GM12878 (cell line): ENCODE measurements around the gene HMG20B. TPM values are rescaled to one million over a fixed set of nuclear protein-coding genes. Genes with fewer than 3 reads are reported as not detected.
A peak's percentile ranks its signal among the peaks of the same experiment; 100 is the strongest.

Experiments used
- ATAC-seq: fragments of 200-7000 bp; cut with Tn5 transposase; 3 replicates; pipeline ENCODE4 v1.9.1; 2020; ENCODE audit warnings: mild to moderate bottlenecking, moderate library complexity
- BruUV-seq: library from RNA; stranded (reverse); fragments of 400-500 nt; replicated peaks from 2 replicates; lab custom pipeline; 2021; lab: Mats Ljungman, UMichigan
- CTCF ChIA-PET: fragments of 300-600 bp; sonication (Branson Sonifier 250); formaldehyde crosslinking; extraction: SDS; loops from one replicate; lab custom pipeline; 2021; ENCODE audit warnings: inconsistent platforms; lab: Yijun Ruan, JAX
- POLR2A ChIA-PET: fragments of 350-600 bp; formaldehyde crosslinking; extraction: SDS; loops from one replicate; lab custom pipeline; 2021; ENCODE audit warnings: inconsistent platforms; lab: Charles Lee
- RAD21 ChIA-PET: fragments of 300-600 bp; sonication (Branson Sonifier 250); formaldehyde crosslinking; loops from one replicate; lab custom pipeline; 2023; ENCODE audit warnings: antibody characterized with exemption; ENCODE audit not compliant: unreplicated experiment; lab: Charles Lee
- SMC1A ChIA-PET: fragments of 300-600 bp; sonication (Branson Sonifier 250); formaldehyde crosslinking; loops from one replicate; lab custom pipeline; 2023; ENCODE audit not compliant: unreplicated experiment, uncharacterized antibody; lab: Charles Lee
- DNase-seq: peaks from one replicate; pipeline ENCODE4 v3.0.0-alpha.2; 2011; ENCODE audit warnings: low read depth, low spot score
- FAIRE-seq: peaks from 3 replicates; lab custom pipeline; 2011; peaks lifted over from hg19 to GRCh38; lab: Jason Lieb, UNC
- H2AFZ ChIP-seq: 2 replicates; pipeline ENCODE4 v1.6.0; 2011; ENCODE audit warnings: low read depth, low read length, control low read depth; ENCODE audit not compliant: control insufficient read depth
- H3K27ac ChIP-seq: 2 replicates; pipeline ENCODE4 v1.5.1; 2011; ENCODE audit warnings: control low read depth; ENCODE audit not compliant: control insufficient read depth, insufficient read depth
- H3K27me3 ChIP-seq, 2 experiments: replicated peaks in 1 of 2; 2 replicates each; pipeline versions ENCODE4 v1.6.0 to v1.6.1; 2011; ENCODE audit warnings: low read length in 1 of 2; ENCODE audit not compliant: control insufficient read depth in 2 of 2, insufficient read depth in 2 of 2
- H3K36me3 ChIP-seq, 2 experiments: 2 replicates each; pipeline ENCODE4 v1.5.1; 2011; ENCODE audit warnings: low read length in 1 of 2; ENCODE audit not compliant: control insufficient read depth in 2 of 2, insufficient read depth in 2 of 2
- H3K4me1 ChIP-seq: 2 replicates; pipeline ENCODE4 v1.6.1; 2011; ENCODE audit warnings: mild to moderate bottlenecking, low read length, moderate library complexity, mixed read lengths; ENCODE audit not compliant: control insufficient read depth, insufficient read depth
- H3K4me2 ChIP-seq: 2 replicates; pipeline ENCODE4 v1.6.0; 2011; ENCODE audit warnings: control low read depth; ENCODE audit not compliant: control insufficient read depth, insufficient read depth
- H3K4me3 ChIP-seq: fragments of 200-600 bp; sonication (generic); 2 replicates; pipeline ENCODE4 v1.5.1; 2016
- H3K79me2 ChIP-seq: 2 replicates; pipeline ENCODE4 v1.6.0; 2011; ENCODE audit warnings: low read length; ENCODE audit not compliant: control insufficient read depth, insufficient read depth
- H3K9ac ChIP-seq: 2 replicates; pipeline ENCODE4 v1.8.0; 2011; ENCODE audit warnings: low read length, control low read depth, mixed read lengths; ENCODE audit not compliant: control insufficient read depth, insufficient read depth
- H3K9me3 ChIP-seq: replicated peaks from 3 replicates; pipeline ENCODE4 v1.5.1; 2011; ENCODE audit warnings: mild to moderate bottlenecking, low read length; ENCODE audit not compliant: control insufficient read depth, insufficient read depth
- H4K20me1 ChIP-seq: 2 replicates; pipeline ENCODE4 v1.6.0; 2011; ENCODE audit not compliant: control insufficient read depth, insufficient read depth
- EGR1 ChIP-seq, 2 experiments: IDR thresholded peaks; 1 replicate in 1 of 2; 2 replicates in 1 of 2; pipeline ENCODE4 v1.6.1; 2011 to 2012; ENCODE audit warnings: low read depth in 2 of 2, low read length in 2 of 2, borderline replicate concordance in 1 of 2, mild to moderate bottlenecking in 1 of 2, moderate library complexity in 1 of 2
- ETV6 ChIP-seq, 2 experiments: fragments of 450-650 bp in 1 of 2; IDR thresholded peaks in 1 of 2; conservative IDR thresholded peaks in 1 of 2; 2 replicates each; pipeline ENCODE4 v1.6.1; 2014; ENCODE audit warnings: antibody characterized with exemption in 1 of 2, borderline replicate concordance in 1 of 2, low read depth in 1 of 2, mild to moderate bottlenecking in 1 of 2, moderate library complexity in 1 of 2
- HDGF ChIP-seq: fragments of 450-650 bp; IDR thresholded peaks from 2 replicates; pipeline ENCODE4 v1.6.1; 2016; ENCODE audit warnings: antibody characterized with exemption
- MTA3 ChIP-seq: IDR thresholded peaks from 2 replicates; pipeline ENCODE4 v1.6.1; 2012; ENCODE audit warnings: low read length, inconsistent platforms, borderline replicate concordance
- NFYA ChIP-seq: IDR thresholded peaks from 2 replicates; pipeline ENCODE4 v1.6.1; 2011; ENCODE audit warnings: low read depth, mild to moderate bottlenecking, low read length, improper control_type of control experiment, borderline replicate concordance
- NR2C1 ChIP-seq: fragments of 450-650 bp; IDR thresholded peaks from 2 replicates; pipeline ENCODE4 v1.6.1; 2017; ENCODE audit warnings: antibody characterized with exemption, mild to moderate bottlenecking, moderate library complexity
- POLR2AphosphoS2 ChIP-seq: IDR thresholded peaks from 2 replicates; pipeline ENCODE4 v1.6.1; 2011; ENCODE audit warnings: low read depth, mild to moderate bottlenecking, low read length, improper control_type of control experiment, moderate library complexity
- SRF ChIP-seq, 2 experiments: IDR thresholded peaks; 2 replicates each; pipeline ENCODE4 v1.6.1; 2011; ENCODE audit warnings: low read depth in 2 of 2, low read length in 2 of 2, mild to moderate bottlenecking in 1 of 2, moderate library complexity in 1 of 2
- ZNF384 ChIP-seq: IDR thresholded peaks from 2 replicates; pipeline ENCODE4 v1.6.1; 2012; ENCODE audit warnings: low read depth, mild to moderate bottlenecking, low read length, improper control_type of control experiment, borderline replicate concordance
- WGBS: methylation state at CpG from one replicate; pipeline ENCODE4 v1.1.6; 2016; ENCODE audit warnings: low lambda C conversion rate; ENCODE audit not compliant: insufficient replicate concordance, insufficient coverage; ENCODE audit errors: missing lambda C conversion rate; 5-methylcytosine and 5-hydroxymethylcytosine counted together
- in situ Hi-C: fragments of 300-500 bp; cut with MboI; formaldehyde crosslinking; loops from 9 replicates; pipeline ENCODE4 v1.14.3; 2018; ENCODE audit warnings: mixed read lengths
- intact Hi-C: fragments of 100-400 bp; cut with micrococcal nuclease; formaldehyde crosslinking; loops from one replicate; pipeline ENCODE4 v1.14.2; 2022; ENCODE audit not compliant: unreplicated experiment
- polyA plus RNA-seq, 11 experiments: library from polyadenylated mRNA; depleted of rRNA in 4 of 11; unstranded in 6 of 11; stranded (reverse) in 5 of 11; fragments of >200 nt; fragmentation: Nextera tagmentation in 4 of 11; fragmentation: Illumina TruSeq in 1 of 11; extraction: Ambion mirVana in 4 of 11; extraction: Trizol in 1 of 11; gene quantifications; 1 replicate in 1 of 11; 2 replicates in 10 of 11; pipeline versions ENCODE4 v1.2.1 to v1.2.3, GENCODE V29; 2011 to 2016; ENCODE audit warnings: inconsistent platforms in 2 of 11, missing spikeins in 2 of 11, low read depth in 1 of 11
- total RNA-seq, 4 experiments: library from RNA; depleted of rRNA in 3 of 4; stranded (reverse); fragments of >200 nt in 3 of 4; fragmentation: Illumina TruSeq in 1 of 4; extraction: Trizol in 1 of 4; gene quantifications; 2 replicates each; pipeline versions ENCODE4 v1.2.1 to v1.2.3, GENCODE V29; 2013 to 2021
- TF ChIP-seq, protein P1 (sequence below): fragments of 450-650 bp; IDR thresholded peaks from 2 replicates; pipeline ENCODE4 v1.6.1; 2017; ENCODE audit warnings: mild to moderate bottlenecking, moderate library complexity
- TF ChIP-seq, protein P2 (sequence below): fragments of 450-650 bp; IDR thresholded peaks from 2 replicates; pipeline ENCODE4 v1.6.1; 2017; ENCODE audit warnings: mild to moderate bottlenecking, moderate library complexity

Gene HMG20B
- total and polyA plus RNA-seq, 10 of the 15 experiments (the other 5 are each of a cell fraction or from before 2014, with no cell fraction given), result 0.37 to 92.7 (median 47.0) TPM

DNA sequence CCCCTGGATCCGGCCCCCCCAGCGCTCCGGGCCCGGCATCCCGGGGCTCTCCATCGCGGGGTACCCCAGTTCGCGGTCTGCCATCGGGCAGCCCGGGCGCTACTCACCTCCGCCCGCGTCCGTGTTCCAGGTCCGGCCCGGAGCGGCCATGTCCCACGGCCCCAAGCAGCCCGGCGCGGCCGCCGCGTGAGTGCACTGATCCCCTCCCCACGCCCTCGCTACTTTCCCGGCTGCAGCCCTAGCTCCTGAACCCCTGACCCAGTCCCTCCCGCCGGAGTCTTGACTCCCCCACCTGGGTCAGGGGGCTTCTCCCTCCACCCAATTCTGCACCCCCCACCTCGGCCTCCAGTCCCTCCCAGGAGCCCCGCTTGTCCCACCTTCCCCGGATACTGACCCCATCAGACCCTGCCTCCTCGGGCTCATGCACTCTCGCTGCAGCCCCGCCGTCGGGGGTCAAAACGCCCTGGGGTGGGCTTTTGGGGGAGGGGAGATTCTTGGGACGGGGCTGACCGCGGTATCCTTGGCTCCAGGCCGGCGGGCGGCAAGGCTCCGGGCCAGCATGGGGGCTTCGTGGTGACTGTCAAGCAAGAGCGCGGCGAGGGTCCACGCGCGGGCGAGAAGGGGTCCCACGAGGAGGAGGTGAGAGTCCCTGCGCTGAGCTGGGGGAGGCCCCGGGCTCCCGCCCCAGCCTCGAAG lies 566 bp downstream of the HMG20B start (continued):
- TF ChIP-seq, protein P1, sequence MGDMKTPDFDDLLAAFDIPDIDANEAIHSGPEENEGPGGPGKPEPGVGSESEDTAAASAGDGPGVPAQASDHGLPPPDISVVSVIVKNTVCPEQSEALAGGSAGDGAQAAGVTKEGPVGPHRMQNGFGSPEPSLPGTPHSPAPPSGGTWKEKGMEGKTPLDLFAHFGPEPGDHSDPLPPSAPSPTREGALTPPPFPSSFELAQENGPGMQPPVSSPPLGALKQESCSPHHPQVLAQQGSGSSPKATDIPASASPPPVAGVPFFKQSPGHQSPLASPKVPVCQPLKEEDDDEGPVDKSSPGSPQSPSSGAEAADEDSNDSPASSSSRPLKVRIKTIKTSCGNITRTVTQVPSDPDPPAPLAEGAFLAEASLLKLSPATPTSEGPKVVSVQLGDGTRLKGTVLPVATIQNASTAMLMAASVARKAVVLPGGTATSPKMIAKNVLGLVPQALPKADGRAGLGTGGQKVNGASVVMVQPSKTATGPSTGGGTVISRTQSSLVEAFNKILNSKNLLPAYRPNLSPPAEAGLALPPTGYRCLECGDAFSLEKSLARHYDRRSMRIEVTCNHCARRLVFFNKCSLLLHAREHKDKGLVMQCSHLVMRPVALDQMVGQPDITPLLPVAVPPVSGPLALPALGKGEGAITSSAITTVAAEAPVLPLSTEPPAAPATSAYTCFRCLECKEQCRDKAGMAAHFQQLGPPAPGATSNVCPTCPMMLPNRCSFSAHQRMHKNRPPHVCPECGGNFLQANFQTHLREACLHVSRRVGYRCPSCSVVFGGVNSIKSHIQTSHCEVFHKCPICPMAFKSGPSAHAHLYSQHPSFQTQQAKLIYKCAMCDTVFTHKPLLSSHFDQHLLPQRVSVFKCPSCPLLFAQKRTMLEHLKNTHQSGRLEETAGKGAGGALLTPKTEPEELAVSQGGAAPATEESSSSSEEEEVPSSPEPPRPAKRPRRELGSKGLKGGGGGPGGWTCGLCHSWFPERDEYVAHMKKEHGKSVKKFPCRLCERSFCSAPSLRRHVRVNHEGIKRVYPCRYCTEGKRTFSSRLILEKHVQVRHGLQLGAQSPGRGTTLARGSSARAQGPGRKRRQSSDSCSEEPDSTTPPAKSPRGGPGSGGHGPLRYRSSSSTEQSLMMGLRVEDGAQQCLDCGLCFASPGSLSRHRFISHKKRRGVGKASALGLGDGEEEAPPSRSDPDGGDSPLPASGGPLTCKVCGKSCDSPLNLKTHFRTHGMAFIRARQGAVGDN, result no peak
- TF ChIP-seq ZNF384 (no peak), POLR2AphosphoS2 (no peak)

DNA sequence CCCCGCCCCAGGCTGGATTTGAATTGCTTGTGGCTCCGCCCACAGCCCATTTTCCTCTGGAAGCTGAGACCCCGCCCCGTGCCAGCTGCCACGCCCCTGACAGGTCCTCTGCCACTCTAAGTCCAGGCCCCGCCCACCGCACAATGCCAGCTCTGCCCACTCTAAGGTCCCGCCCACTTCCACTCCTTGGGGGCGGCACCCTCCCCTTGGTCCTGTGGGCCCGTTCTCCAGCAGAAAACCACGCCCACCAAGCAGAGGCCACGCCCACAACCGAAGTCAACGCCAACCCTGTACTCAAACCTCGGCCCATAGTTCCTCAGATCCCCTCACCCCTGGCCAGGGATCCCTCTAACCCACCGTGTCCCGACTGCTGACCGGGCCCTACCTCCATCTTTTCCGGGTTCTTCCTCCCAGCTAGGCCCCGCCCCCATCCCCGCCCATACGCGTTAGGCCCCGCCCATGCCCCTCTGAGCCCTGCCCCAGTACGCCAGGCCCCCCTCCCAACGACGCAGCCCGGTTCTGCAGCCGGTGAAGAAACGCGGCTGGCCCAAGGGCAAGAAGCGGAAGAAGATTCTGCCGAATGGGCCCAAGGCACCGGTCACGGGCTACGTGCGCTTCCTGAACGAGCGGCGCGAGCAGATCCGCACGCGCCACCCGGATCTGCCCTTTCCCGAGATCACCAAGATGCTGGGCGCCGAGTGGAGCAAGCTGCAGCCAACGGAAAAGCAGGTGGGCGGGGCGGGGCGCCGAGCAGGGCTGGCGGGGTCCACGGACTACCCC lies 1.3 kb downstream of the HMG20B start:
- no peaks in the 10 kb centered on the region; a peak in 2 of 4 replicates for H3K36me3 ChIP-seq
- WGBS, result 67% methylated on average over 50 of the region's 55 CpGs
- CTCF ChIA-PET, result interaction anchor here (0.9 kb wide), 1 partner anchor 27 kb away, joined by 3 read pairs; no protein-coding TSS in a partner anchor
- H3K9ac ChIP-seq, result peak overlapping the region; percentile 80; the same call in 1 of the 2 replicates
- H3K27me3 ChIP-seq, result no peaks in the 10 kb centered on the region
- BruUV-seq, result no TSS peak
- peak overlapping the region; percentile 82 for H3K4me2 ChIP-seq
- DNase-seq (peak; percentile 49), ATAC-seq (peak; percentile 59), FAIRE-seq (no peak)
- H3K79me2 ChIP-seq, result peaks cover 3% of the 10 kb centered on the region
- POLR2A ChIA-PET, result interaction anchor here (0.6 to 1.5 kb wide), 4 partner anchors 16 to 56 kb away, joined by 3 to 8 read pairs (median 4); partner anchors contain the start of gene MFSD12
- RAD21 ChIA-PET, result no interaction called here
- H3K4me1 ChIP-seq, result peaks cover 3% of the 10 kb centered on the region
- intact Hi-C loops (loop anchor here (5.0 kb wide), 1 partner anchor 33 kb away; the partner anchor contains the start of gene TBXA2R), in situ Hi-C loops (no loop called here)
- SMC1A ChIA-PET, result no interaction called here
- no peaks in the 10 kb centered on the region for H3K9me3 ChIP-seq
- no peaks in the 10 kb centered on the region for H4K20me1 ChIP-seq
- H2AFZ ChIP-seq, result no peak overlapping the region
- H3K27ac ChIP-seq, result no peak overlapping the region
- H3K4me3 ChIP-seq, result peak overlapping the region; percentile 99; the same call in 1 of the 2 replicates
- TF ChIP-seq, protein P2, sequence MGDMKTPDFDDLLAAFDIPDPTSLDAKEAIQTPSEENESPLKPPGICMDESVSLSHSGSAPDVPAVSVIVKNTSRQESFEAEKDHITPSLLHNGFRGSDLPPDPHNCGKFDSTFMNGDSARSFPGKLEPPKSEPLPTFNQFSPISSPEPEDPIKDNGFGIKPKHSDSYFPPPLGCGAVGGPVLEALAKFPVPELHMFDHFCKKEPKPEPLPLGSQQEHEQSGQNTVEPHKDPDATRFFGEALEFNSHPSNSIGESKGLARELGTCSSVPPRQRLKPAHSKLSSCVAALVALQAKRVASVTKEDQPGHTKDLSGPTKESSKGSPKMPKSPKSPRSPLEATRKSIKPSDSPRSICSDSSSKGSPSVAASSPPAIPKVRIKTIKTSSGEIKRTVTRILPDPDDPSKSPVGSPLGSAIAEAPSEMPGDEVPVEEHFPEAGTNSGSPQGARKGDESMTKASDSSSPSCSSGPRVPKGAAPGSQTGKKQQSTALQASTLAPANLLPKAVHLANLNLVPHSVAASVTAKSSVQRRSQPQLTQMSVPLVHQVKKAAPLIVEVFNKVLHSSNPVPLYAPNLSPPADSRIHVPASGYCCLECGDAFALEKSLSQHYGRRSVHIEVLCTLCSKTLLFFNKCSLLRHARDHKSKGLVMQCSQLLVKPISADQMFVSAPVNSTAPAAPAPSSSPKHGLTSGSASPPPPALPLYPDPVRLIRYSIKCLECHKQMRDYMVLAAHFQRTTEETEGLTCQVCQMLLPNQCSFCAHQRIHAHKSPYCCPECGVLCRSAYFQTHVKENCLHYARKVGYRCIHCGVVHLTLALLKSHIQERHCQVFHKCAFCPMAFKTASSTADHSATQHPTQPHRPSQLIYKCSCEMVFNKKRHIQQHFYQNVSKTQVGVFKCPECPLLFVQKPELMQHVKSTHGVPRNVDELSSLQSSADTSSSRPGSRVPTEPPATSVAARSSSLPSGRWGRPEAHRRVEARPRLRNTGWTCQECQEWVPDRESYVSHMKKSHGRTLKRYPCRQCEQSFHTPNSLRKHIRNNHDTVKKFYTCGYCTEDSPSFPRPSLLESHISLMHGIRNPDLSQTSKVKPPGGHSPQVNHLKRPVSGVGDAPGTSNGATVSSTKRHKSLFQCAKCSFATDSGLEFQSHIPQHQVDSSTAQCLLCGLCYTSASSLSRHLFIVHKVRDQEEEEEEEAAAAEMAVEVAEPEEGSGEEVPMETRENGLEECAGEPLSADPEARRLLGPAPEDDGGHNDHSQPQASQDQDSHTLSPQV, result no peak
- TF ChIP-seq HDGF, result peak; percentile 77; the same call in 1 of the 2 replicates
- TF ChIP-seq EGR1 (IDR thresholded peaks at IDR 0.05; ENCODE audit: borderline replicate concordance in 1 of 2, low read depth in 2 of 2, low read length in 2 of 2), result no peak
- TF ChIP-seq ETV6 (conservative IDR thresholded peaks at IDR 0.05 in 1 of 2, IDR thresholded peaks at IDR 0.05 in 1 of 2; ENCODE audit: borderline replicate concordance in 1 of 2, low read depth in 1 of 2), result no peak
- no peak for TF ChIP-seq NR2C1
- TF ChIP-seq SRF (IDR thresholded peaks at IDR 0.05; ENCODE audit: low read depth in 2 of 2, low read length in 2 of 2), result no peak
- TF ChIP-seq MTA3, result no peak
- TF ChIP-seq NFYA, result no peak
